ENCODE data around the gene MAML3. TPM values are rescaled to one million over a fixed set of nuclear protein-coding genes. Genes with fewer than 3 reads are reported as not detected.

MAML3 gene
- total RNA-seq, 1 experiment from 2014 or later = 0.06 TPM

- no peak for DNase-seq (ENCODE audit: low read depth)
These were observed 309.4 kb downstream of the MAML3 start for GRCh38 chr4:139844459-139845036.

GRCh38 chr4:139844057-139844456, 309.9 kb downstream of the MAML3 start:
- DNase-seq (ENCODE audit: low read depth) = no peak

- no peak for DNase-seq (ENCODE audit: low read depth)
These were observed 310.3 kb downstream of the MAML3 start for GRCh38 chr4:139843641-139844040.

- no peak for DNase-seq (ENCODE audit: low read depth)
These were observed 312.4 kb downstream of the MAML3 start for GRCh38 chr4:139841464-139842195.

GRCh38 chr4:139840773-139841172, 313.2 kb downstream of the MAML3 start:
- no peak for DNase-seq (ENCODE audit: low read depth)

GRCh38 chr4:139839403-139840031, 314.5 kb downstream of the MAML3 start:
- DNase-seq (ENCODE audit: low read depth) = no peak

- DNase-seq (ENCODE audit: low read depth) = no peak
These were observed 315.2 kb downstream of the MAML3 start for GRCh38 chr4:139838811-139839210.

- DNase-seq (ENCODE audit: low read depth) = no peak
These were observed 319.0 kb downstream of the MAML3 start for GRCh38 chr4:139834981-139835391.

GRCh38 chr4:139834226-139834662, 319.7 kb downstream of the MAML3 start:
- DNase-seq (ENCODE audit: low read depth) = no peak

- no peak for DNase-seq (ENCODE audit: low read depth)
These were observed 320.7 kb downstream of the MAML3 start for GRCh38 chr4:139833151-139833910.

GRCh38 chr4:139828966-139829664, 324.9 kb downstream of the MAML3 start:
- no peak for DNase-seq (ENCODE audit: low read depth)

- no peak for DNase-seq (ENCODE audit: low read depth)
These were observed 327.6 kb downstream of the MAML3 start for GRCh38 chr4:139826426-139826825.

- no peak for DNase-seq (ENCODE audit: low read depth)
These were observed 328.4 kb downstream of the MAML3 start for GRCh38 chr4:139825523-139826014.

GRCh38 chr4:139824882-139825522, 329.0 kb downstream of the MAML3 start:
- no peak for DNase-seq (ENCODE audit: low read depth)

GRCh38 chr4:139823746-139824145, 330.2 kb downstream of the MAML3 start:
- no peak for DNase-seq (ENCODE audit: low read depth)

- no peak for DNase-seq (ENCODE audit: low read depth)
These were observed 330.6 kb downstream of the MAML3 start for GRCh38 chr4:139823345-139823744.

GRCh38 chr4:139822391-139822790, 331.6 kb downstream of the MAML3 start:
- no peak for DNase-seq (ENCODE audit: low read depth)

GRCh38 chr4:139819082-139819481, 334.9 kb downstream of the MAML3 start:
- DNase-seq (ENCODE audit: low read depth) = no peak

GRCh38 chr4:139817657-139818452, 336.1 kb downstream of the MAML3 start:
- DNase-seq (ENCODE audit: low read depth) = no peak

GRCh38 chr4:139816856-139817255, 337.1 kb downstream of the MAML3 start:
- DNase-seq (ENCODE audit: low read depth) = no peak

Data from LHCN-M2 (cell line).